Stimulated activated naive CD8-positive, alpha-beta T cell treated with anti-CD3 and anti-CD28 coated beads, Interleukin-15, Interleukin-2, amounts not matched to agents 100 U/mL and 50 U/mL, for 24 hours (primary cell): ENCODE results near the gene CELF2.
"Not testable (repeated sequence)": the region's sequence is repeated elsewhere in the genome, so short reads cannot be mapped to it uniquely, and the experiment has no call there.

Source experiments
- ATAC-seq: fragments of 150-1000 bp; cut with Tn5 transposase; one replicate; pipeline ENCODE4 v1.10.0; 2021
- DNase-seq: peaks from one replicate; pipeline ENCODE4 v3.0.0; 2021

Gene CELF2

DNA sequence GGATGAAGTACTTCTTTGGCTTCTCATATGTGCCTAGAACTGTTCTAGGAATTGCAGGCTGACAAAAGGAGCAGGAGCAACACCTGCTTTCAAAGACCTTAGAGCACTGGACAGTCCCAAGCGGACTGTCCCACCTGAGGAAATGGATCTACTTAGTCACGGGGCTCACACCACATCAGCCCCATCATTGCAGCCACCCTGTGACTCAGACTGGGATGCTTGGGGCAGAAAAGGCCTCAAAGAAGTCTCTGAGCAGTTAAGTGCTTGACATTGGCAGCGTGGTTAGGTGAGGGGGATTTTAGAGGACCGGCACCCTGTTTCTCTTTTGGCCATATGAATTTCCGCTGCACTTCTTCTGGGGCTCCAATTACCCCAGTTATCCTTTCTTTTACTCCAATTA is 337.2 kb downstream of the CELF2 start:
- DNase-seq = no peak
- ATAC-seq = peak; percentile 49

DNA sequence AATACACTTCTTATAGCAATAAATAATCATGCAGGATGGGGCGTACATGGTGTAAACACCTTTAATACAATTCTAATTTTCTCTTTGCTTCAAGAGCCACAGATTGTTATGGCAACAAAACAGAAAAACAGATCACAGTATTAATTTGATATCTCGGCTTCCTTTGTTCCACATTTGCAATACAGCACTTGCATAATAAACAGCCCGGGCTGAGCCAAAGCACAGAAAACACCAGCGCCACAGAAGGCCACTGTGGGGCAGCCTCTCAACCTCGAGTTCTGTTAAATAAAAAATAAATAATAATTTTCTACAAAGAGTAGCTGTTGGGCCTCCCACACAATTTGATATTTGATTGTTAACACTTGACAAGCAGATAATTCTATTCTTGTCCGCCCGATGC is 337.9 kb downstream of the CELF2 start:
- no peak for ATAC-seq

DNA sequence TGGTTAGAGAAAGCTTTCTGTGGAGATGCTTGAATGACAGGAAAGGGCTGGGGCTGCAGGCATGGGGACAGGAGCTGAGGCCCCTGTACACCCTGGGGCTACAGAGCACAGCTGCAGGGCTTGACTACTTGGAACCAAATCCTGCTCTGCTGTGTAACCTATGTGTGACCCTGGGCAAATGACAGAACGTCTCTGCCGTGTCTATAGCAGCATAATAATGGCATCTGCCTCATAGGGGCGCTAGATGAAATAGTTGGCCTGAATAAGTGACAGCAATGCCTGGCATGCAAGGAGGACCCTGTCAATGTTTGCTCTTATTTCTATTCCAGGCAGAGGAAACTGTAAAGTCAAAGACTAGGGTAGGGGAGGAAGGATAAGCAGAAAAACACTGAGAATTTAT is 339.8 kb downstream of the CELF2 start:
- ATAC-seq = no peak
- DNase-seq = no peak

More for the DNA sequence above, 337.9 kb downstream of the CELF2 start:
- DNase-seq = no peak

DNA sequence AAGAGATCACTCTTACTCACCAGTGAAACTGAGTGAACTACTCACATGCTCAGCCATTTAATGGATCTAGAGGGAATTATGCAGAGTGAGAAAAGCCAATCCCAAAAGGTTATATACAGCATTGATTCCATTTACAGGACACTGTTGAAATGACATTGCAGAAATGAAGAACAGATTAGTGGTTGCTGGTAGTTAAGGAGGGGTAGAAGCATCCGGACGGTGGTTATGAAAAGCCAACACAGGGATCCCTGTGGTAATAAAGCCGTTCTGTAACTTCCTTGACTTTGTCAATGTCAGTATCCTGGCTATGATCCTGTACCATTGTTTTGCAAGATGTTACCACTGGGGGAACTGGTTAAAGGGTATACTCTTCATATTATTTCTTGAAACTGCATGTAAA is 340.3 kb downstream of the CELF2 start:
- no peak for DNase-seq
- no peak for ATAC-seq

DNA sequence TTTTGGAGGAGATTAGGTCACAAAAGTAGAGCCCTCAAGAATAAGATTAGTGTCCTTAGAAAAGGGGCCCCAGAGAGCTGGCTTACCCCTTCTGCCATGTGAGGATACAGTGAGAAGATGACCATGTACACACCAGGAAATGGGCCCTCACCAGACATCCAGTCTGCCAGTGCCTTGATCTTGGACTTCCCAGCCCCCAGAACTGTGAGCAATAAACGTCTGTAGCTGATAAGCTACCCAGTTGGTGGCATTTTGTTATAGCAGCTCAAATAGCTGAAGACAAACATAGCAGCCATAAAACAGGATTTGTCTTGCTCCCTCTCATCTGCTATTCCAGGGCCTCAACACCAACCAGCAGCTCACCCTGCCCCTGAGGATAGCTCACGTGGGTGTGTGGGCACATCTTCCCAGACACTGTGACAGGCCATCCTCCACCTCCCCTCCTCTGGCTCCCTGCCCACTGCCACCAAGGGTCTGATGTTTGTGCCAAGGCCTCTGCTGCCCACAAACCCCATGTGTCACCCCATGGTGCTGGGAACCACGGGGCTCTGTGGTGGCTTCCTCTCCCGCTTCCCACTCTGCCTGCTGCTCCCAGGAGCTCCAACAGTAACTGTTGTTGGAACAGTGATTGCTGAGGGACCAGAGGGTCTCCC is 341.4 kb downstream of the CELF2 start:
- DNase-seq = no peak

DNA sequence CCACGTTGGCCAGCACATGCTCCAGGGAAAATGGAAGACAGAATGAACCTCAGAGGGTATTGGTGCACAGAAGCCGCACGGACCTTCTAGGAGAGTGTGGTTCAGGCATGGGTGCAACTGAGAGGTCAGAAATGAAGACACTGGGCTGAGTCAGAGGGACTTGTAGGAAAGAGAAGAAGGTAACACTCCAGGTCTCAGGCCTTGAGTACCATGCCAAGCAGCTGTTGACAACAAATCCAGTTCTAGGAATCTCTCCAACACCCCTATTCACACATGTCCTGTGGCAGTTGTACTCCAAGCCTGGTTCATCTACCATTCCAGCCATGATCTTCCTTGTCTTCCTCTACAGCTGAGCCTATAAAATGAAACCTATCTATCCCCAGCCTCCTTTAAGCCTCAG is 342.2 kb downstream of the CELF2 start:
- no peak for ATAC-seq
- DNase-seq = no peak

More for the DNA sequence above, 341.4 kb downstream of the CELF2 start:
- no peak for ATAC-seq

DNA sequence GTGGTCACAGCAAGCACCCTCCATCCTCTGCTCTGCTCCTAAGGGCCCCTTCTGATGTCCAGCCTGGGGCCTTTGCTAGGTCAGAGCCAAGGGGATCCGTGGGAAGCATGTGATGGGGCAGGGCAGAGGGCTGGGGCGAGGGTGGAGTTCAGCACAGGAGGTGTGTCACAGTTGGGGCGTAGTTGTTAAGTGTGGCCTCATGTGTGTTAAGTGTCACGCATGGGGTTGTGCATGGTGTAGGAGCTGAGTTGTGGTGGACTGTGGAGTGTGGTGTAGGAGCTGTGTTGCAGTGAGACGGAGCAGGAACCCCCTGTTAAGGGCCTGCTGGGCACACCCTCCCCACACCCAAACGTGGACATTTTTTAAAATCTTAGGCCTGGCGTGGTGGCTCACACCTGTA is 345.8 kb downstream of the CELF2 start:
- ATAC-seq = no peak
- DNase-seq = no peak

DNA sequence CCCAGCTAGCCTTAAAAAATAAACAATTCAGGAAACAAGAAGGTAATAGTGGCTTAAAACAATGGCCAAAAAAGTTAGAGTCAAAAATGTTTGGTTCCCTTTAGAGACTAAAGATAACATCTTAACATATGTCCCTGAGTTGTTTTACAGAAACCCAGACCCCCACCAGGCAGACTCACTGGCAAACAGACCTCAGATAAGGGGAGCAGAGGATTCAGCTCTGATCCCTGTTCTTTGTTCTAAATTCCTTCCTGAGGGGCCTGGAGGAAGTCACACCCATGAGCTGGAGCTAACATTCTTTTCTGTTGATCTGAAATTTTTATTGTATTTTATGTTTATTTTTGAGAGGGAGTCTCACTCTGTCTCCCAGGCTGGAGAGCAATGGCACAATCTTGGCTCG is 346.6 kb downstream of the CELF2 start:
- no peak for DNase-seq
- no peak for ATAC-seq

DNA sequence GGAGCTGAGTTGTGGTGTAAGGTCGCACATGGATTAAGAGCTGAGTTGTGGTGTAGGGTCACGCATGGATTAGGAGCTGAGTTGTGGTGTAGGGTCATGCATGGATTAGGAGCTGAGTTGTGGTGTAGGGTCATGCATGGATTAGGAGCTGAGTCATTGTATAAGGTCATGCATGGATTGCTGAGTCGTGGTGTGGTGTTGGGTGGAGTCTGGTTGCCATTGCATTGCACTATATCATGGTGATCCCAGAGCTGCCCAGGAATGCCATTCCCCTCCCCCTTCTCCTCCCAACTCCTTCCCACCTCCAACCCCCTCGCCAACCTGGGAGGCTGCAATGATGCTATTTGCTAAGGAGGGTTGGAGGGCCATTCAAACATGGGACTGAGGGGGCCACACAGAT is 349.2 kb downstream of the CELF2 start:
- not testable (repeated sequence) for ATAC-seq

DNA sequence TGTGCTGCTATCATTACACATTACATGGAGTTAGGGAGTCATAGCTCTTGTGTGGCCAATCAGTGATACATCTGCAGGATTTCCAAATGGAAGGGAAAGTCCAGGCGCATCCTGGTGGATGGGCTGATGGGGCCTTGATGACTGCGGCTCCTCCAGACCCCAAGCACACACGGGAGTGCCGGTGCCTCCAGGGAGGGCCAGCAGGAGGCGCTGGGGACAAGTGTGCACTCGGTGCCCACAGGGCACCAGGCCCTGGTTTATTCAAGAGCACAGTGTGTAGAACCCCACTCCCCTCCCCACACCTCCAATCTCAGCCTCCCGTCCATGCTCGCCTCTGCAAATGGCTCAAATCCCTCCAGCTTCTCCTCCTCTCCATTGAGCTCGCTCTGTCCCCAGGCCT is 349.8 kb downstream of the CELF2 start:
- DNase-seq = no peak
- no peak for ATAC-seq

More for the DNA sequence above, 349.2 kb downstream of the CELF2 start:
- DNase-seq = not testable (repeated sequence)

DNA sequence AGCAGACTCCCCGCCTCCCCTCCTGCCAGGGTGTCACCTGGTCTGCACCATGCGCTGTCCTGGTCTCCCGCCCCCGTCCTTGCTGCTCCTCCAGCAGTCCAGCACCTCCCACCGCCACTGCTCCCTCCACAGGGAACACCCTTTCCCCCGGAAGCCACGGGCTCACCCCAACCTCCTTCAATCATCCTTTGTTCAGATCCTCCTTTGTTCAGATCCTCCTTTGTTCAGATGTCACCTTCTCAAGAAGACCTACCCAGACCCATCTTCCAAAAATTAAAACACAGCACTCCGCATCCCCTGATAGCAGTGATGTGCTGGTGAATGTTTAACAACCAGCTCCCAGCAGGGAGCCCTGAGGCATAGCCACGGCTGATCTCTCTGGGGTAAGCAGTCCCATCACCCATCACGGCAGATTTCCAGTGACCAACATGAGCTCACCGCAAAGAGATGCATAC is 356.1 kb downstream of the CELF2 start:
- ATAC-seq = no peak

DNA sequence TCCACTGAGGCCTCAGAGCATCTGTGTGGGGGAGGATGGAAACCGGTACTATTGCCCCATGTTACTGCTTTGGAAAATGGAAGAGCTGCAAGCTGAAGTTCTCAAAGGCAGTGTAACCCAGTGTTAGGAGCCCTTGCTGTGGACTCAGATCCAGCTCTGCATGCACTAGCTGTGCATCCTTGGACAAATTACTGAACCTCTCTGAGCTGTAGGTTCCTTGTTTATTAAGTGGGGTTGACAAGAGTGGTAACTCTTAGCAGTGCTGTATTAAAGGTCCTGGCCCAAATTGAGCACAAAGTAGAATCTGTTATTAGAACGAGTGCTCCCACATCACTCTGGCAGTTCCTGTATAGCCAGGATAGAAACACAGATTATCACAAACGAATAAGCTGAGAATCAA is 359.6 kb downstream of the CELF2 start:
- DNase-seq (no peak), ATAC-seq (no peak)

More for the DNA sequence above, 356.1 kb downstream of the CELF2 start:
- no peak for DNase-seq

DNA sequence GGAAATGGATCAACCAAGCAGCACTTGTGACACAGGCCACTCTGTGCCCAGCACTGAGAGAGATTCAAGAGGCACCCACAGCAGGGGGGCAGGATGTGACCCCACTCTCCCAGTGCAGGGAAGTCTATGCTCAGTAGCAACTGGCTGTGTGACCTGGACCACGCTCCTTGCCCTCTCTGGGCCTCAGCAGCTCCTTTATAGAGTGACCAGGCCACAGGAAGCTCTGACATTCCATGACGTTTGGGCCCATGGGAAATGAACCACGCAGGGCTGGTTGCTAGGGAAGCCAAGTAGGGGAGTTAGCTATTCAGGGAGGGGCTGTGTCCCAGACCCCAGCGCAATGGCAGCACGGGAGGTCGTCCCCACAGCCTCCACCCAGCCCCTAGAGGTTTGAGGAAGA is 361.2 kb downstream of the CELF2 start:
- no peak for ATAC-seq

DNA sequence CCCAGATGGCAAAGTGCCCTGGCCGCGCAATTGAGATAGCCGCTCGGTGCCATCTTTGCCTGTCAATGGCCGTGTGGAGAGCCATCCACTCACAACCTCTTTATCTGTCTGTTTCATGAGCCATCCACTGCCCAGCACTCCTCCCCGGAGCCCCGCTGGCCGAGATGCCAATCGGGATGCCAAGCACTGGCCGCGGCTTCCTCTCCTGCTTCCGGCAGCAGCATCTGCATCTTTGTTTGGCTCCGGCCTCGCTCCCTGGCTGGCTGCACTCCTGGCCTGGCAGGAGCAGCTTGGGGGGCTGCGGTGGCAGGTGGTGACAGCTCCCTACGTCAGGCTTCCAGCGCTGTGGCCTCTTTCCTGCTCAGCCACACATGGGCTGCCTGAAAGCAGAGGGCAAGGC is 362.1 kb downstream of the CELF2 start:
- ATAC-seq = no peak
- DNase-seq = no peak

More for the DNA sequence above, 361.2 kb downstream of the CELF2 start:
- DNase-seq = no peak

DNA sequence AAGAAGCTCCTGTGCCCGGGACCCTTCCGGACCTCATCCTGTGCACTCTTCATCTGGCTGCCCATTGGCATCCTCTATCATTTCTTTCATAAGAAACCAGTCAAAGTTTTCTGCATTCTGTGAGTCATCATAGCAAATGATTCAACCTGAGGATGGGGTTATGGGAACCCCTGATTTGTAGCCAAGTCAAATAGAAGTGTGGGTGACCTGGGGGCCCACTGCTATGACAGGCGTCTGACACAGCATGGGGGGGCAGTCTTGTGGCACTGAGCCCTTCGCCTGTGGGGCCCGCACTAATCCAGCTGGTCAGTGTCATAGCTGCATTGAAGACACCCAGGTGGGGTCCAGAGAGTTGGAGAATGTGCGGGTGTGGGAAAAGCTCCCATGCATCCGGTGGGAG is 363.4 kb downstream of the CELF2 start:
- ATAC-seq = peak; percentile 68
- DNase-seq = peak; percentile 30

DNA sequence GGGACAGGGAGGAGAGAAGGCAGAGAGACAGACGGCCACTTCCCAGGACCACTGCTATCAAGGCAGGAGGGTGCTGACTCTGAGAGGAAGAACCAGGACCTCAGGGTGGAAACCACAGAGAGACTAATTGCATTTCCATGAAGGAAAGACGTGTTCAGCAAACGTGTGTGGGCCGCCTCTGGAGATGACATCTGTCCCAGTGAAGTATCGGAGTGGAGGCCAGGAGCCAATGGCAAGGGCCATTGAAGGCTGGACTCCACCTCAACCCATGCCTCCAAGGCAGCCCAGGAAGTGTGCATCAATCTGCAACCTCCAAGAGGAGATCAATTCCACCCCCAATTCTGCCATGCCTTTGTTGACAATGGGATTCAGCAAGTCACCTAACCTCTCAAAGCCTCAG is 363.8 kb downstream of the CELF2 start:
- ATAC-seq (no peak), DNase-seq (no peak)

DNA sequence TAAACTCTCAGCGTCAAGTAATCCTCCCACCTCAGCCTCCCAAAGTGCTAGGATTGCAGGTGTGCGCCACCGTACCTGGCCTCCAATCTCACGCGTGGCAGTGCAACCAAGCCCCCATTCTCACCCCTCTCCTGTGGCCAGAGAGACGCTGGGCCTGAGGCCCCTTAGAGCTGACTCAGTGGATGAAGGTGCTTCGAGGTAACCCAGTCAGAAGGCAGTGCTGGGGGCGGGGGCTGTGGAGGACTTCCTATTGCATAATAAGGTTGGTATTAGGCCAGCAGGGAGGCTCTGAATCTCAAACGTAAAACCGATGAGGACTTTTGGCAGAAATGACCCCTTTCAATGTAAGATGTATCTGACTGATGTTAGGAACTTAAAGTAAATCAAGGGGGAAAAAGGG is 364.5 kb downstream of the CELF2 start:
- DNase-seq (no peak), ATAC-seq (no peak)

DNA sequence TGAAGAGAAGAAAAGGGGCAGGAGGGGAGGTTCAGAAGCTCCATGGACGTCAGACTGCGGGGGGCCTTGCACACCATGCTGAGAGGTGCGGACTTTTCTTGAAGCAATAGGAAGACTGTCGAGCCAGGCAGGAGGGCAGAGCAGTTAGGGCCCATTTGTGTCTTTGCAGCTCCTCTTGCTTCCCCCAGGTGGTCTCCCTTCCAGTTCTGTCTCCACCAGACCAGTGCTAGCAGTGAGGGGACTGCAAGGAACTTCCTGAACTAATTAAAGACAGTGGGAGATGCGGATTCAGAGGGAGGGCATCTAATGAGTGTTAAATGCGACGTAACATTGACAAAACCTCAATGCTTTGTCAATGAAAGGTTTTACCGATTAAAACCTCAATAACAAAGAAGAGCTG is 368.4 kb downstream of the CELF2 start:
- DNase-seq = no peak
- ATAC-seq = no peak
